AG04450 (cell line): ENCODE results near the gene MEG3. TPM values are rescaled to one million over a fixed set of nuclear protein-coding genes. Genes with fewer than 3 reads are reported as not detected.

ENCODE experiments used
- CTCF ChIA-PET: fragments of 300-600, 350-600 bp; formaldehyde crosslinking; extraction: SDS; loops from one replicate; lab custom pipeline; 2022; ENCODE audit warnings: antibody characterized with exemption, inconsistent platforms; lab: Charles Lee
- POLR2A ChIA-PET: fragments of 350-600 bp; formaldehyde crosslinking; extraction: SDS; loops from one replicate; lab custom pipeline; 2021; ENCODE audit warnings: antibody characterized with exemption, inconsistent platforms; lab: Yijun Ruan, JAX
- DNase-seq: peaks from one replicate; pipeline ENCODE4 v3.0.0-alpha.2; 2011; ENCODE audit warnings: low read depth, low spot score
- H3K27ac ChIP-seq: one replicate; pipeline ENCODE4 v1.5.1; 2012; ENCODE audit warnings: low read depth, low read length, control low read depth
- H3K27me3 ChIP-seq: one replicate; pipeline ENCODE4 v1.6.0; 2012; ENCODE audit warnings: low read length; ENCODE audit not compliant: control insufficient read depth, insufficient read depth
- H3K4me3 ChIP-seq: 2 replicates; pipeline ENCODE4 v1.5.1; 2011; ENCODE audit warnings: mild to moderate bottlenecking, low read depth, low read length, control low read depth
- H3K9me3 ChIP-seq: 2 replicates; pipeline ENCODE4 v1.5.1; 2012; ENCODE audit warnings: low read length; ENCODE audit not compliant: control insufficient read depth, insufficient read depth
- CTCF ChIP-seq: IDR thresholded peaks from 2 replicates; pipeline ENCODE4 v1.5.1; 2011; ENCODE audit warnings: low read depth, low read length, control low read depth, inconsistent platforms
- polyA plus RNA-seq: library from polyadenylated mRNA; depleted of rRNA; stranded (reverse); fragments of >200 nt; gene quantifications from 2 replicates; pipeline ENCODE4 v1.2.3, GENCODE V29; 2011

MEG3 gene
- polyA plus RNA-seq, 1 experiment: 310 TPM

DNA sequence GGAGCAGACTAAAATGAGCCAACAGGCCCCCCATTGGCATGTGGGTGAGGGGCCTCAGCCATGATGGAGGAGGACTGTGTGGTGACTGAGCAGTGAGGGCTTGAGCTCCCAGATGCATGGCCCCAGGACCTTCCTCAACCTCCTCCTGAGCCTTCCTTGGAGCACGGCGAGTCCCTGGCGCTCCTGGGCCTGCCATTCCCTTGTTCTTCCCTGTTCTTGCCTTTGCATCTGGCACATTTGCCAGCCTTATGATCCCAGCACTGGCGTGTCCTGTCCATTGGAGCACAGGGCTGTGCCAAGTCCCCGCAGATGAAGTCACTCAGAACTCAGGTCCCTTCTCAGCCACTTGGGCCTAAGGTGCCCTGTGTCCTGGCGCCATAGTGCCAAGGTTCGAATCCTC, 40.3 kb upstream of the MEG3 start:
- H3K27ac ChIP-seq: no peak overlapping the region
- ChIA-PET POLR2A (no interaction called here), CTCF (no interaction called here)
- no peak for TF ChIP-seq CTCF
- H3K4me3 ChIP-seq: no peak overlapping the region
- no peaks in the 10 kb centered on the region for H3K9me3 ChIP-seq
- H3K27me3 ChIP-seq: peaks cover 34% of the 10 kb centered on the region
- DNase-seq: no peak

- no peak for DNase-seq
- H3K27ac ChIP-seq: no peak overlapping the region
Measured at GRCh38 chr14:100786131-100786530, 39.8 kb upstream of the MEG3 start.

GRCh38 chr14:100786576-100787219, 39.2 kb upstream of the MEG3 start:
- CTCF ChIA-PET: no interaction called here
- no peak overlapping the region for H3K4me3 ChIP-seq
- H3K27ac ChIP-seq: no peak overlapping the region
- no peak for TF ChIP-seq CTCF
- H3K9me3 ChIP-seq: no peaks in the 10 kb centered on the region
- peaks cover 32% of the 10 kb centered on the region for H3K27me3 ChIP-seq
- no peak for DNase-seq
- POLR2A ChIA-PET: no interaction called here

More at GRCh38 chr14:100786131-100786530, 39.8 kb upstream of the MEG3 start:
- ChIA-PET CTCF (no interaction called here), POLR2A (no interaction called here)
- TF ChIP-seq CTCF: no peak
- Histone ChIP-seq H3K4me3 (no peak overlapping the region), H3K9me3 (no peaks in the 10 kb centered on the region), H3K27me3 (peaks cover 32% of the 10 kb centered on the region)

- DNase-seq: no peak
- ChIA-PET POLR2A (no interaction called here), CTCF (no interaction called here)
- Histone ChIP-seq H3K27ac (no peak overlapping the region), H3K9me3 (no peaks in the 10 kb centered on the region), H3K4me3 (no peak overlapping the region), H3K27me3 (peaks cover 28% of the 10 kb centered on the region)
- no peak for TF ChIP-seq CTCF
Measured at GRCh38 chr14:100787659-100788058, 38.3 kb upstream of the MEG3 start.

DNA sequence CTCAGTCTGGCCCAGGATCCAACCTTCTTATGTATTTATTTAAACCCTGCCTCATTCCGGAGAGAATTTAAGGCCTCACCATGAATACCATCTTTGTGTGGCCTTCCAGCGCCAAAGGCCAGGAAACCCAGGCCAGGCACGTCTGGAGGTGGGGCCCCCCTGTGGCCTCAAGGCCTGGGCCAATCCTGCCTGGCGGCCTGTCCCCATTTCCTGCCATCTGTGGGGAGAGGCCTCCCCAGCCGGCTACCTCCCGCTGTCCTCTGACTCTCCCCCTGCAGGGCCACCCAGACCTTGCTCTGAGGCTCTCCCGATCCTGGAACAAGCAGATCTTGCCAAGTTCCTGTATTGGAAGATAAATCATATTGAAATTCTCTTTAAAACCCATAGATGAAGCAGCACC, 37.4 kb upstream of the MEG3 start:
- DNase-seq: no peak
- ChIA-PET POLR2A (no interaction called here), CTCF (no interaction called here)
- no peak overlapping the region for H3K4me3 ChIP-seq
- H3K27ac ChIP-seq: no peak overlapping the region
- peaks cover 31% of the 10 kb centered on the region for H3K27me3 ChIP-seq
- no peaks in the 10 kb centered on the region for H3K9me3 ChIP-seq
- no peak for TF ChIP-seq CTCF
